Measurements from ENCODE around the gene RASSF9.

Gene RASSF9

DNA sequence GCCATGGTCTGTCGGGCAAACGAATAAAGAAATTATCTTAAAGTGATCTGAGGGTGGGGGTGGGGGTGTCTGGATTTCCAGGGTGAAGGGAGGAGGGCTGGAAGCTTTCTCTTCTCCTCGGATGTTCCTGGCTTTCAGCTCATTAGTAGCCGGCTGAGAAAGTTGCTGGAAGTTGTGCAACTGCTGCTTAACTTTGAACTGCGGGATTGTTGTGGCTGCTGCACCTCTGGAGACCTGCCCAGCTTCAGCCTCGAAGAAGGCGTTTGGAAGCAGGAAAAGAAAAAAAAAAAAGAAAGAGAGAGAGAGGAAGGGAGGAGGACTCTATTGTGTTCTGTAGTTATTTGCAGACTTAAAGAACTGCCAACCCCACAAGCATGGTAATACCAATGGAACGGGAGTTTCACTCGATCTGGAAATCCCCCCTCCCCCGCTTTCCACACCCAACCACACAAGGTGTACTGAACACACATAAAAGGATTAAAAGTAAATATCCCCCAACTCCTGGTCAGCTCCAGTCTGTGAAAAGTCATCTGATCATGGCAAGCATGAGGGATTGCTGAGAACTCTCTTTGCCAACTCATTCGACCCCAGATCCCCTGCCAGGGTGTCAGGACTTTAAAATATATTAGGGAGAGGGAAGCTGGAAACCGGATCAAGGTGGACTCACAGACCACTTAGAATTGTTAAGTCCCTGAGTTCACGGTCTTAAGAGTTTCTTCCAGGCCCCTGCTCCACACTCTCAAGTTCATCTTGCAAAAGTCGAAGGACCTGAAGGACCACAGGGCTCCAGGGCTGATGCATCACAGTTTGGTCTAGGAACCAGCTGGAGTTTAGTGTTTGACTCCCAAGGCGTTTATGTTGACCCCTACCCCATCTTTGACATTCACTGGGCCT lies at the start of gene RASSF9:
RASSF9 (minus strand) TSS at position 213 of the 894 bp plus-strand sequence; CDS start at position 5, 208 bp downstream.
- in situ Hi-C loops (cut with HindIII; ENCODE audit: low sequenced_read_pairs): no loop called here

DNA sequence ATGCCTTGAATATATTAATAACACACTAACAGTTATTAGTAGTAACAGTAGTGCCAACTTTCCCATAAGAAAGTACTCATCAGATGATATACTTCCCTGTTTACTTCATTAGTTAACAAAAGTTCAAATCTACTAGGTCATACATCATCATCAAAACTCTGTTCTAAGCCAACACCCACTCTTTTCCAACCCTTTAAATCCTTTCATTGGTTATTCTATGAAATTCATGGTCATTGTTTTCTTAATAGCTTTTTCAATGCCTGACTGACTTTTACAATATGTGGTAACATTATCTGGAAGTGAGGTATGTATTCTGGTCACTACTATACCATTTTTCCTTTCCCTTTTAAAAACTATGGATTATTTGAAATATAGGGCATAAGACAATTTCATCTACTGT lies 47.6 kb upstream of the RASSF9 start:
- in situ Hi-C loops (cut with HindIII; ENCODE audit: low sequenced_read_pairs): no loop called here

DNA sequence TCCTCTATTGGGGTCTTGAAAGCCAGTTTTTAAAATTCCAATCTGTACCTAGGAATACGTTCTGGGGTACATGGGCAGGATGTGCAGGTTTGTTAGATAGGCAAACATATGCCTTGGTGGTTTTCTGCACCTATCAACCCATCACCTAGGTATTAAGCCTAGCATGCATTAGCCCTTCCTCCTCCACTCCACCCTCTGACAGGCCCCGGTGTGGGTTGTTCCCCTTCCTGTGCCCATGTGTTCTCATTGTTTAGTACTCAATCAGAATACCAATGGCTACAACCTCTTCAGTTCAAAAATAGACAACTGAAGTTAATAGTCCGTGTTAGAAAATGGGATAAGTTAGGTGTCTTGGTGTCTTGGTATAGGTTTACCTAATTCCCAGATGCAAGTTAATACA lies 41.2 kb upstream of the RASSF9 start:
- in situ Hi-C loops (cut with HindIII; ENCODE audit: low sequenced_read_pairs): no loop called here

DNA sequence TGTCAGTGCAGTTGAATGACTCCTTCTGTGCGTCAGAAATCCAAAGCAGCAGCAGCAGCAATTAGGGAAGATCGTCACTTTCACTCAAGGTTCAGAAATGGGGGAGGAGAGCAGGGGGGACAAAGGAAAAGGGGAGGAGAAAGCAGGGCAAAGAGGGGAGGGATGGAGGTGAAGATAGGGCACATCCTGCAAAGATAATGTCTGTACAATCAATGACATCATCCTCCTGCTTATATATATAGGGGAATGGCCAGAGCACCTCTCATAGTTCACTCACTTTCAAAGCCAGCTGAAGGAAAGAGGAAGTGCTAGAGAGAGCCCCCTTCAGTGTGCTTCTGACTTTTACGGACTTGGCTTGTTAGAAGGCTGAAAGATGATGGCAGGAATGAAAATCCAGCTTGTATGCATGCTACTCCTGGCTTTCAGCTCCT lies 37.8 kb upstream of the RASSF9 start, which contains the start of gene NTS:
NTS (plus strand) TSS at position 265 of the 431 bp plus-strand sequence; CDS start at position 374, 109 bp downstream.
- in situ Hi-C loops (cut with HindIII; ENCODE audit: low sequenced_read_pairs): loop anchor here (25.0 kb wide), 1 partner anchor 312 kb away; no protein-coding TSS in a partner anchor

DNA sequence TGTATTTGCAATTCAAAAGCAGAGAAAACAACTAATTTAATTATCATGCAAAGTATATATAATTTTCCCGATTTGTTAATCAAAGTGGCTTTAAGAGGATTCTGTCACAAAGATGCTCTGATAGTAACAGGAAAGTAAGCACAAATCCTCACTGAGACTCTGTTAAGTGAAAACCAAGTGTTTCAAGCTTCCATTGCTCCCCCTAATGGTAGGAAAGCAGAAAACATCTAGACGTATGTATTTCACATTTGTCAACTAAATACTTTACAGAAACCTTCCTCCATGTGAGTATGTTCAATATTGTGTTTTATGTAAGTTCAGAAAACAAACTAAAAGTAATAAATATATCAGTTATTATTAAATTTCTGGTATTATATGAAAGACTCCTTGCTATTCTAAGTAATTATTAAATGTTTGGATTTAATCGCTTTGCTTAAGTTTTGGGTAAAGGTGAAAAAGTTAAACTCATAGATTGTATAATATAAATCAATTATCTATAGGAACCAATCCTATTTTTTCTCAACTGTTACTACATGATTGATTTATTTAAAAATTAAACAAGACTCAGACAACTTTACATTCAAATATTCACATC lies 36.4 kb upstream of the RASSF9 start:
- in situ Hi-C loops (cut with HindIII; ENCODE audit: low sequenced_read_pairs): loop anchor here (25.0 kb wide), 1 partner anchor 310 kb away; no protein-coding TSS in a partner anchor

DNA sequence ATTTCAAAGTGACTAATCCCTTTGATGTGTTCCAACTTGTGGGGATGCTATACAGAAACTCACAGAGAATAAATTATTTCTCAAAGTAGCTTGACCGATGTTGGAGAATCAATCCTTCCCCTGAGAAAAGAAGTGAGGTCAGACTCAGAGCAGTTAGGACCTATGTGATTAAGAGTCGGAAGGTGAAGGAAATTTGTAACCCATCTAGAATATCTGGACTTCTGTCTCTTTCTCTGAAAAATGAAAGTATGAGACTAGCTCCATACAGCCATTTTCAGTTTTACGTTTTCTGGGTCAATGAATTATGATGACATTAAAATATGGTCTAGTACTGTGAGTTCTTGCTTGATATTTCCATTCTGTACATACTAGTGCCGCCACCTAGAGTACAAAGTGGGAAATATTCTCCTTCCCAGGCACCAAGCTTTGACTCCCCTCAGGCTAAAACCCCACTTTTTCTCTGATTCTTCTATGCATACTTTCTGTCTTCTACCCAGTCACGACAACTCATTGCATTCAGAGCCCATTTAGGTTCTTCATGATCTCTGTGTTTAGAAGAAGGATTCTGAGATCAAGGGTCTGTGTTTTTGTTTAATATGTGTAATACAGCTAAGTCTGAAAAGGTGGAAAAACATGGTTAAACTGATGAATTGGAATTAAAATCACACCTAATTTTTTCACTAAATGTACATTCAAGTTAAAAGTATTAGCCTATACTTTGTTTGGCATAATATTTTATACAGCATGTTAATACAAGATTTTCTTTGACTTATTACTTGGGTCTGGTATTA lies 31.0 kb upstream of the RASSF9 start:
- in situ Hi-C loops (cut with HindIII; ENCODE audit: low sequenced_read_pairs): loop anchor here (25.0 kb wide), 1 partner anchor 305 kb away; no protein-coding TSS in a partner anchor

DNA sequence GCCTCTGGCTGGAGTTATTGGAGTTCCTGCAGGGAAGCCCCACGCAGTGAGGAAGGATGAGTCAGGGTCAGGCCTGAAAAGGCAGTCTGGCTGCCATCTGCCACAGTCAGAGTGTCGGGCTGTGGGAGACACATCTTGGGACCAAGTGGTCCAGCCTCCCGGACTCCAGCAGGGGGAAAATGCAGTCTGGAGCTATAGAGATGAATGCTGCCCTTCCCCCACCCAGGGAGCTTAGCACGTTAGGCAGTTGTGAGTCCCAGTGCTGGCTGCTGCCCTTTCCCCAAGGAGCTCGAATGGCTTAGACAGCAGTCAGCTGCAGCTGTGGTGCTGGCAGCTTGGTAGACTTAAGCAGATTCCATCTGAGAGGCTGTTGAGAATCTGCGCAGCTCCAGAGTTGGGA lies 29.7 kb upstream of the RASSF9 start:
- in situ Hi-C loops (cut with HindIII; ENCODE audit: low sequenced_read_pairs): loop anchor here (25.0 kb wide), 1 partner anchor 304 kb away; no protein-coding TSS in a partner anchor

DNA sequence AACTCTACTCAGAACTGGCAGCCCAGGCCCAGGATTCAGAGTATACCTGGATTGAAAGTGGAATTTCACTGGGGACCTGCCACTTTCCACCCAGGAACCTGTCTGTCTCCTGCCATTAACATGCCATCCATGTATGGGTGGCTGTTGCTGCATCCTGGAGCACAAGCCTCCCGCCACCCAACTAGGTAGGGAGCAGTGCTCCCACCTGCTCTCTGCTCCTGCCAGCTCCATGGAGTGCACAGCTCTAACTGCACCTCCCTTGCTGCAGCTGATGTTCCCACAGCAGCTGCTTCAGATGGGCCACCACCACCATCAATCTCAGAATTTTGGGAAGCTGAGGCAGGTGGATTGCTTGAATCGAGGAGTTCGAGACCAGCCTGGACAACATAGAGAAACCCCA lies 20.8 kb upstream of the RASSF9 start:
- in situ Hi-C loops (cut with HindIII; ENCODE audit: low sequenced_read_pairs): loop anchor here (25.0 kb wide), 1 partner anchor 295 kb away; no protein-coding TSS in a partner anchor

DNA sequence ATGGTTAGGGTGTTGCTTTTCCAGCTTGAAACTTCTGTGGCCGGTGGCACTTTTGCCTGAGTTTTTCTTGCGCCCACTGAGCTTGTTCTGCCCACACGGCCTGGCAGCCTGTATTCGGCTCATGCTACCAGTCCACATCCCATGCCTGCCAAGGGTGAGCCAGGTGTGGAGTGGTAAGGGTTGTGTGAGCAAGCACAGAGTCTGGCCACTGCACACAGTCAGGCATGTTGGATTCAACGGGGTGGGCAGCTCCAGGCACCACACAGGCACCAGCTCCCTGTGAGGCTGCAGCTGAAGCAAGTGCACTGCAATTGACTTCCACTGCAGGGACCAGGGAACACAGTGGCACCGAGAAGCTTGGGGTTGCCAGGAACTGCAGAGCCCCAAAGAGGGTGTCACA lies 19.1 kb upstream of the RASSF9 start:
- in situ Hi-C loops (cut with HindIII; ENCODE audit: low sequenced_read_pairs): loop anchor here (25.0 kb wide), 1 partner anchor 293 kb away; no protein-coding TSS in a partner anchor

DNA sequence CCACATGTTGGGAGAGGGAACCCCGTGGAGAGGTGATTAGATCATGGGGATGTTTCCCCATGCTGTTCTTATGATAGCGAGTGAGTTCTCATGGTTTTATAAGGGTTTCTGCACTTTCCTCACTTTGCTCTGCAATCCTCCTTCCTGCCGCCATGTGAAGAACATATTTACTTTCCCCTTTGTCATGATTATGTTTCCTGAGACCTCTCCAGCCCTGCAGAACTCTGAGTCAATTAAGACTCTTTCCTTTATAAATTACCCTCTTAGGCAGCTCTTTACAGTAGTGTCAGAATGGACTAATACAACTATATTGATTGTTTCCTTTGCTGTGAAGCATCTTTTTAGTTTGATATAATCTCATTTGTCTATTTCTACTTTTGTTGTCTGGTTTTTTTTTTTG lies 13.1 kb upstream of the RASSF9 start:
- in situ Hi-C loops (cut with HindIII; ENCODE audit: low sequenced_read_pairs): no loop called here

DNA sequence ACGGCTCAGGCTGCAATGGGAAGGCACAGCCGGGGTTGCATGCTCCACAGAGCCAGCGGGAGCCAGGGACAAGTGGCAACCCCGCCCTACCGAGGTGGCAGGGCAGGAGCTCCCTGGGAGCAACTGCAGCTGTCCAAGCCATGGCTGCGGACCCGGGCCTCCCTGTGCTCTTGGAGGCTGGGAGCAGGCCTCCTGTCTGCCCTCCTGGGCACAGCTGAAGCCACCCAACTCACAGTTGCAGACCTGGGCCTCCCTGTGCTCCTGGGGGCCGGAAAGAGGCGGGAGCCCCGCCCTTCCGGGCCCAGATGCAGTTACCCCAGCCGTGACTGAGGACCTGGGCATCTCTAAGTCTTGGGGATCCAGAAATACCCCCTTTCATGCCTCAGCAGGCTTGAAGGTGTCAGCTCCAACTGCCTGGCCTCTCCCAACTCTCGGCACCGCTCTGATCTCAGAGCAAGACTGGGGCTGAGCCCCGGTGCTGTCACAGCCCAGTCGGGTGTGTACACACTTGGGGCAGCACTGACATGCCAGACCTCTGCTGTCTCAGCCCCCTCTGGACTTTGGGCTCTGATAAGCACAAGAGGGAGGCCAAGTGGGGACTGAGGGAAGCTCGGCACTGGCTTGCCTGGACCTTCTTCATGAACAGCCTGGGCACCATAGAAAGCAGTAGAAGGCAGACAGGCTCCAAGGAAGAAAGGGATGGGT lies 7.5 kb upstream of the RASSF9 start:
- in situ Hi-C loops (cut with HindIII; ENCODE audit: low sequenced_read_pairs): no loop called here

DNA sequence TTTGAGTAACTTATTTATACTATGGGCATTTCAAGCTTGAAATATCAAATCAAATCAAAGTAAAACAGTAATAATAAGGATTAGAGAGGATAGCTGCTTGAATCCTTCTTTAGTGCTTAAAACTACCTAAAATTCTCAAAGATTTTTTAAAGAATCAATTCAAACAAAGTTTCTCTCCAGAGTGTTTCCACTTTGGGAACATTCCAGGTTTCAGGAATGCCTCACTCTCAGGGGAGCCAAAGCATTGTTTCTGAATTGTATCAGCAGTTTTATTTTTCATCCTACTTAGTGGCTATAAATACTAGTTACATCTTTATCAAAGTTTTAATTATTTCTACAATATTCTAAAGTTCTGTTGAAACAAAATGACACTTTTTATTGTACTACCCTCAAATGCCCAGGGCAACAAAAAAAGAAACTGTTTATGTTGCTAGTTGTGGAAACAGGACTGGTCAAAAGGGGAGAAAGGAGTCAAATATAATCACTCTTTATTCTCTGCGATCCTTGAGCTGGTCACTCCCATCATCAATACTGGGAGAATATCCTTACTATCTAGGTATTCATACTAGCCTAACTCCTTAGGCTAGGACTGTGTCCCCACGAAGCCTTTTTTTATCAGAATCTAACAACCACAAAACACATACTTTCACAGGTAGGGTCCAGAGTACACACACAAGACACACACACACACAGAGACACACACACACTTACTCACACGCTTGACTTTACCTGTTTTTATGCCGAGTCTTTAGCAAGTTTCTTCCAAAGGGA lies 598 bp downstream of the RASSF9 start:
- in situ Hi-C loops (cut with HindIII; ENCODE audit: low sequenced_read_pairs): no loop called here

DNA sequence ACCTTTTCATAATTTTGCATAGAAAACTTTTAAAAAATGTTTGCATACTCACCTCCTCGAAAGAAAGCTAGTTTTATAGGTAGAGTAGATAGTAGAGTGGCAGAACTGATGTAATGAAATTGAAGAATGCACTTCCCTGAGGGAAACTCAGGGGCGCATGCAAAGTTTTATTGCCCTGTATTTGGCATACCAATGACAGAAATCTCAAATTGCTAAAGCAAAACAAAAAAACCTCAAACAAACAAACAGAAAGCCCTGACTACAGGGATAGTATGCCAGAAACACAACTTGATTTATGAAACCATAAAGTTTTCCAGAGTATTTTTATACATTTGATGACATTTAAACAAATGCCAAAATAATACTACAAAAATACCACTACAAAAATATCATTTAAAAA lies 1.8 kb downstream of the RASSF9 start:
- in situ Hi-C loops (cut with HindIII; ENCODE audit: low sequenced_read_pairs): no loop called here

DNA sequence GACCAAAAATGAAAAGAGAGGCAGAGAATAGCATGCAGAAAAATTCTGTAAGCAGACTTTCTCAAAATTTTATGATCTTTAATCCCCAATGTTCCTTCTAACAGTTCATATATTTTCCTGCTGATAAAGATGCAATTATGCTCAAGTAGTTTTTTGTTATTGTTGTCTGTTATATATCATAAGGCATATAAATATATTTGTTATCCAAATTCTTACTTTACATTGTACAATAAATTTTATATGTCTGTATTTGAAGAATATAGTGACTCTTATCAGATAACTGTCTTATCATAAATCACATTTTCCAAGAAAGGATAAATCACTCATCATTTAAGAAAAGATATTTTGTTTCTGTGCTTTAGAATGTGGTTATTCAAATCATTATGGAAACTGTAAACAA lies 2.6 kb downstream of the RASSF9 start:
- in situ Hi-C loops (cut with HindIII; ENCODE audit: low sequenced_read_pairs): no loop called here

DNA sequence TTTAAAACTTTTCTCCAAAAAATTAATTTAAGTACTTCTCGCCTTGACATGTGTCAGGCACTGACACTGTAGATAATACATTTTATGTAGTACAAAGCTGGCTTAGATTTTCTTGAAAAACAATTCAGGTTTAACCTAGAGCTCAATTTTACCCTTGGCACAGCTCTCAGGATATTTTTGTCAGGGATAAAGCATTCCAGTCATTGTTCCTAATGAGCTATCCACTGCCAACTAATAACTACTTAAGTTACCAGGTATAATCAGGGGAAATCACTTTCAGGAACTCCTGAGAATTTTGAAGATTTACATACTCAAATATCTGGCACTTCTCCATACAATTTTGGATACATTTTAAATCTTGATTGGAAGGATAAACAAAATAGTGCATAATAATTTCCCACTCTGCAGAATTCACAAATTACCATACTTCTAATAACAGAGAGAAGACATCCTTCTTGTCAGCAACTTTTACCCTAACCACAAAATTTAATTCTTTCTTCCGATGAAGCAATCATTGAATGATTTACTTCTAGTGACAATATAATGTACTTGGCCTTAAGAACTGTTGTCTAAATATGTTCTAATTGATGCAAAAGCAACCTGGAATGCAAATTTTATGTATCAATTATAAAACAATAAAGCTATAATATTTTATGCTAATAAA lies 4.8 kb downstream of the RASSF9 start:
- in situ Hi-C loops (cut with HindIII; ENCODE audit: low sequenced_read_pairs): no loop called here

DNA sequence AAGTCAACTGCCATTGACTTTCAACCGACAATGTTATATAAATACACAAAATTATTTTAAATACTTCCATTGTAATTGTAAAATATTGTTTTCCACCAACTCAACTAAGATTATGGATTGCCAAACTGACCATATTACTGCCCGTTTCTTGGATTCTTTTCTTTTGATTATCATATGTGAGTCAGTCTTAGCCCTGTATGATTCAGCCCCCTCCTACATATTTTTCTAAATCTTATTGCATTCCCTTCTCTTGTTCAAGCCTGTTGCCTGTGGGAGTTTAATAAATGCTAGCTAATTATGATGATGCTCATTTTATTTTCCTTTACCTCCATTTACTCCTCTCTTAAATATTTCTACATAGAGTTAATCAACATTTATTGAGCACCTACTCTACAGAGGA lies 6.8 kb downstream of the RASSF9 start:
- in situ Hi-C loops (cut with HindIII; ENCODE audit: low sequenced_read_pairs): no loop called here

DNA sequence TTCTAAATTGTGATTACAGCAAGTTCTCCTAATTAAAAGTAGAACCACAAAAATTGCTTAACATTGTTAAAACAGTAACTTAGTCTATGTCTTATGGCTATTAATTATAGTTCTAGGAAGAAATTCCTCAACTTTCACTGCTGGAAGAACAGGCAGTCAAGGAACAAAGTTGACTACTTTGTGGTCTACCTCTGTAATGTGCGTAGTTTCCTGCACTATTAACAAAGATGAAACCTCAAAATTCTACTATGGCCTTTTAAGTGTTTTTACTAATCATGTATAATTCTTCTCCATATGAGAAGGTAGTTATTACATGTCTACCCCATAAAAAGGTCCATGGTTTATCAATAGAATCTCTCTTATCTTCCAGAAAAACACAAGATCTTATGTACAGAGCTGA lies 7.6 kb downstream of the RASSF9 start:
- in situ Hi-C loops (cut with HindIII; ENCODE audit: low sequenced_read_pairs): no loop called here

DNA sequence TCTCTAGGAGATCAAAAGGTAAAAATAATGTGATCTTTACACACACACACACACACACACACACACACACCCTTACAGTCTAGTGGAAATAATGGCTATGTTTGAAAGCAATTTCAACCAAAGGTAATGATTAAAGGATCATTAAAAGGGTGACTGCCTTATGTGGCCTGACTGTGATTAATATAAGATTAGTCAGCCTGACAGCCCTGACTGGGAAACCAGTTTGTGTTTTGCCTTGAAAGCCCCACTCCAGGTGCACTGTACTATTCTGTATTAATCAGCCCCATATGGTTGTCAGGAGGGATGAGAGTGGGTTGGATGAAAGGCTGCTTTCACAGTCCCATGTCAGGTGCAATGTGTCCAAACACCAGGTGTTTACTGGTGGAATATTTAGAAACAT lies 10.5 kb downstream of the RASSF9 start:
- in situ Hi-C loops (cut with HindIII; ENCODE audit: low sequenced_read_pairs): no loop called here

Measured in DLD1 (cell line).